Hepatocyte (in vitro differentiated cells): ENCODE data around the gene STAP1.
"Not testable (repeated sequence)": the region's sequence is repeated elsewhere in the genome, so short reads cannot be mapped to it uniquely, and the experiment has no call there.

Experiments used
- EZH2 ChIP-seq: fragments of 200-600 bp; sonication (generic); IDR thresholded peaks from 2 replicates; pipeline ENCODE4 v1.6.1; 2016; ENCODE audit warnings: antibody characterized with exemption, mild to moderate bottlenecking, borderline replicate concordance
- EZH2phosphoT487 ChIP-seq: fragments of 200-600 bp; sonication (generic); IDR thresholded peaks from one replicate; pipeline ENCODE4 v1.6.1; 2018; ENCODE audit warnings: antibody characterized with exemption, mild to moderate bottlenecking, low read depth, moderate library complexity; ENCODE audit not compliant: unreplicated experiment, severe bottlenecking
- TF ChIP-seq, protein P1 (sequence below): fragments of 200-600 bp; sonication (generic); IDR thresholded peaks from 2 replicates; pipeline ENCODE4 v1.5.1; 2016; ENCODE audit warnings: antibody characterized with exemption, mild to moderate bottlenecking; ENCODE audit not compliant: poor library complexity

DNA sequence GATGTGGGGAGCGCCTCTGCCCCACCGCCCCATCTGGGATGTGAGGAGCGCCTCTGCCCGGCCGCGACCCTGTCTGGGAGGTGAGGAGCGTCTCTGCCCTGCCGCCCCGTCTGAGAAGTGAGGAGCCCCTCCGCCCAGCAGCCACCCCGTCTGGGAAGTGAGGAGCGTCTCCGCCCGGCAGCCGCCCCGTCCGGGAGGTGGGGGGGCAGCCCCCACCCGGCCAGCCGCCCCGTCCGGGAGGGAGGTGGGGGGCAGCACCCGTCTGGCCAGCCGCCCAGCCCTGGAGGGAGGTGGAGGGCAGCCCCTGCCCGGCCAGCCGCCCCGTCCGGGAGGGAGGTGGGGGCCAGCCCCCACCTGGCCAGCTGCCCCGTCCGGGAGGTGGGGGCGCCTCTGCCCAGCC is 78.5 kb downstream of the STAP1 start:
- TF ChIP-seq, protein P1, sequence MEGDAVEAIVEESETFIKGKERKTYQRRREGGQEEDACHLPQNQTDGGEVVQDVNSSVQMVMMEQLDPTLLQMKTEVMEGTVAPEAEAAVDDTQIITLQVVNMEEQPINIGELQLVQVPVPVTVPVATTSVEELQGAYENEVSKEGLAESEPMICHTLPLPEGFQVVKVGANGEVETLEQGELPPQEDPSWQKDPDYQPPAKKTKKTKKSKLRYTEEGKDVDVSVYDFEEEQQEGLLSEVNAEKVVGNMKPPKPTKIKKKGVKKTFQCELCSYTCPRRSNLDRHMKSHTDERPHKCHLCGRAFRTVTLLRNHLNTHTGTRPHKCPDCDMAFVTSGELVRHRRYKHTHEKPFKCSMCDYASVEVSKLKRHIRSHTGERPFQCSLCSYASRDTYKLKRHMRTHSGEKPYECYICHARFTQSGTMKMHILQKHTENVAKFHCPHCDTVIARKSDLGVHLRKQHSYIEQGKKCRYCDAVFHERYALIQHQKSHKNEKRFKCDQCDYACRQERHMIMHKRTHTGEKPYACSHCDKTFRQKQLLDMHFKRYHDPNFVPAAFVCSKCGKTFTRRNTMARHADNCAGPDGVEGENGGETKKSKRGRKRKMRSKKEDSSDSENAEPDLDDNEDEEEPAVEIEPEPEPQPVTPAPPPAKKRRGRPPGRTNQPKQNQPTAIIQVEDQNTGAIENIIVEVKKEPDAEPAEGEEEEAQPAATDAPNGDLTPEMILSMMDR: not testable (repeated sequence)
- TF ChIP-seq EZH2, EZH2phosphoT487: not testable (repeated sequence)
